ENCODE measurements around the gene FAM131C. TPM values are rescaled to one million over a fixed set of nuclear protein-coding genes. Genes with fewer than 3 reads are reported as not detected.
"Not testable (repeated sequence)": the region's sequence is repeated elsewhere in the genome, so short reads cannot be mapped to it uniquely, and the experiment has no call there.

The FAM131C gene
- total RNA-seq, 1 donor: 0.36 TPM

GRCh38 chr1:16065269-16065576 is 8.2 kb downstream of the FAM131C start:
- Histone ChIP-seq H3K4me2 (ENCODE audit: insufficient read depth, low read length) (no peak overlapping the region), H3K79me2 (ENCODE audit: insufficient read depth, low read length) (no peaks in the 10 kb centered on the region), H3K36me3 (ENCODE audit: insufficient read depth, low read length) (no peaks in the 10 kb centered on the region), H3K27me3 (ENCODE audit: insufficient read depth, low read length) (peaks cover 2% of the 10 kb centered on the region), H3K9me3 (ENCODE audit: low read depth, low read length) (no peaks in the 10 kb centered on the region), H2AFZ (ENCODE audit: low read length) (no peak overlapping the region), H3K4me3 (ENCODE audit: insufficient read depth, low read length) (no peak overlapping the region), H3K27ac (ENCODE audit: low read depth, low read length) (no peak overlapping the region), H3K4me1 (ENCODE audit: insufficient read depth, low read length) (no peaks in the 10 kb centered on the region), H4K20me1 (ENCODE audit: insufficient read depth, low read length) (no peaks in the 10 kb centered on the region)
- no peak for TF ChIP-seq CTCF (IDR thresholded peaks at IDR 0.05; ENCODE audit: extremely low read depth, low read depth, low read length)
- no peak for DNase-seq (ENCODE audit: insufficient read length, low spot score, missing footprints)

GRCh38 chr1:16064536-16065268 is 8.7 kb downstream of the FAM131C start:
- no peaks in the 10 kb centered on the region for H3K79me2 ChIP-seq (ENCODE audit: insufficient read depth, low read length)
- no peak for TF ChIP-seq CTCF (IDR thresholded peaks at IDR 0.05; ENCODE audit: extremely low read depth, low read depth, low read length)
- no peak overlapping the region for H2AFZ ChIP-seq (ENCODE audit: low read length)
- no peaks in the 10 kb centered on the region for H3K36me3 ChIP-seq (ENCODE audit: insufficient read depth, low read length)
- H3K27me3 ChIP-seq (ENCODE audit: insufficient read depth, low read length): peaks cover 2% of the 10 kb centered on the region
- H3K27ac ChIP-seq (ENCODE audit: low read depth, low read length): no peak overlapping the region
- no peaks in the 10 kb centered on the region for H3K4me1 ChIP-seq (ENCODE audit: insufficient read depth, low read length)
- no peaks in the 10 kb centered on the region for H4K20me1 ChIP-seq (ENCODE audit: insufficient read depth, low read length)
- H3K9me3 ChIP-seq (ENCODE audit: low read depth, low read length): no peaks in the 10 kb centered on the region
- peak; percentile 63 for DNase-seq (ENCODE audit: insufficient read length, low spot score, missing footprints)
- H3K4me3 ChIP-seq (ENCODE audit: insufficient read depth, low read length): no peak overlapping the region
- H3K4me2 ChIP-seq (ENCODE audit: insufficient read depth, low read length): no peak overlapping the region

- no peaks in the 10 kb centered on the region for H3K36me3 ChIP-seq (ENCODE audit: insufficient read depth, low read length)
- H3K27me3 ChIP-seq (ENCODE audit: insufficient read depth, low read length): peaks cover 2% of the 10 kb centered on the region
- peak; percentile 82 for DNase-seq (ENCODE audit: insufficient read length, low spot score, missing footprints)
- no peak for TF ChIP-seq CTCF (IDR thresholded peaks at IDR 0.05; ENCODE audit: extremely low read depth, low read depth, low read length)
- no peak overlapping the region for H3K4me2 ChIP-seq (ENCODE audit: insufficient read depth, low read length)
- H3K4me3 ChIP-seq (ENCODE audit: insufficient read depth, low read length): no peak overlapping the region
- no peaks in the 10 kb centered on the region for H3K79me2 ChIP-seq (ENCODE audit: insufficient read depth, low read length)
- no peak overlapping the region for H2AFZ ChIP-seq (ENCODE audit: low read length)
- no peaks in the 10 kb centered on the region for H4K20me1 ChIP-seq (ENCODE audit: insufficient read depth, low read length)
- no peaks in the 10 kb centered on the region for H3K9me3 ChIP-seq (ENCODE audit: low read depth, low read length)
- no peaks in the 10 kb centered on the region for H3K4me1 ChIP-seq (ENCODE audit: insufficient read depth, low read length)
- H3K27ac ChIP-seq (ENCODE audit: low read depth, low read length): no peak overlapping the region
These were observed 9.5 kb downstream of the FAM131C start for GRCh38 chr1:16063921-16064320.

- no peaks in the 10 kb centered on the region for H3K36me3 ChIP-seq (ENCODE audit: insufficient read depth, low read length)
- H2AFZ ChIP-seq (ENCODE audit: low read length): no peak overlapping the region
- DNase-seq (ENCODE audit: insufficient read length, low spot score, missing footprints): peak; percentile 66
- H3K27me3 ChIP-seq (ENCODE audit: insufficient read depth, low read length): peaks cover 2% of the 10 kb centered on the region
- H4K20me1 ChIP-seq (ENCODE audit: insufficient read depth, low read length): no peaks in the 10 kb centered on the region
- no peaks in the 10 kb centered on the region for H3K4me1 ChIP-seq (ENCODE audit: insufficient read depth, low read length)
- H3K79me2 ChIP-seq (ENCODE audit: insufficient read depth, low read length): no peaks in the 10 kb centered on the region
- H3K4me2 ChIP-seq (ENCODE audit: insufficient read depth, low read length): no peak overlapping the region
- TF ChIP-seq CTCF (IDR thresholded peaks at IDR 0.05; ENCODE audit: extremely low read depth, low read depth, low read length): no peak
- no peaks in the 10 kb centered on the region for H3K9me3 ChIP-seq (ENCODE audit: low read depth, low read length)
- H3K4me3 ChIP-seq (ENCODE audit: insufficient read depth, low read length): no peak overlapping the region
- no peak overlapping the region for H3K27ac ChIP-seq (ENCODE audit: low read depth, low read length)
These were observed 10.1 kb downstream of the FAM131C start for GRCh38 chr1:16063226-16063829.

- not testable (repeated sequence) for H3K4me2 ChIP-seq (ENCODE audit: insufficient read depth, low read length); H2AFZ ChIP-seq (ENCODE audit: low read length); H3K27ac ChIP-seq (ENCODE audit: low read depth, low read length); H3K79me2 ChIP-seq (ENCODE audit: insufficient read depth, low read length); H4K20me1 ChIP-seq (ENCODE audit: insufficient read depth, low read length); H3K4me3 ChIP-seq (ENCODE audit: insufficient read depth, low read length); H3K36me3 ChIP-seq (ENCODE audit: insufficient read depth, low read length); H3K9me3 ChIP-seq (ENCODE audit: low read depth, low read length); H3K4me1 ChIP-seq (ENCODE audit: insufficient read depth, low read length); H3K27me3 ChIP-seq (ENCODE audit: insufficient read depth, low read length)
- peak; percentile 3 for DNase-seq (ENCODE audit: insufficient read length, low spot score, missing footprints)
These were observed 10.8 kb downstream of the FAM131C start for GRCh38 chr1:16062687-16063075.

- H3K79me2 ChIP-seq (ENCODE audit: insufficient read depth, low read length); H4K20me1 ChIP-seq (ENCODE audit: insufficient read depth, low read length); H3K9me3 ChIP-seq (ENCODE audit: low read depth, low read length); H3K27me3 ChIP-seq (ENCODE audit: insufficient read depth, low read length); H3K4me1 ChIP-seq (ENCODE audit: insufficient read depth, low read length); H3K4me3 ChIP-seq (ENCODE audit: insufficient read depth, low read length); H3K4me2 ChIP-seq (ENCODE audit: insufficient read depth, low read length); H3K36me3 ChIP-seq (ENCODE audit: insufficient read depth, low read length); H2AFZ ChIP-seq (ENCODE audit: low read length); H3K27ac ChIP-seq (ENCODE audit: low read depth, low read length): not testable (repeated sequence)
- peak; percentile 45 for DNase-seq (ENCODE audit: insufficient read length, low spot score, missing footprints)
These were observed 11.3 kb downstream of the FAM131C start for GRCh38 chr1:16061989-16062686.

Measured in osteoblast (primary cell).